PC-3 (cell line): Measurements from ENCODE around the gene KRTAP9-9. TPM values are rescaled to one million over a fixed set of nuclear protein-coding genes. Genes with fewer than 3 reads are reported as not detected.

Source experiments
- ATAC-seq: fragments of 200-7000 bp; cut with Tn5 transposase; 2 replicates; pipeline ENCODE4 v1.9.1; 2020; ENCODE audit warnings: mild to moderate bottlenecking, moderate library complexity
- BruUV-seq: library from RNA; stranded (reverse); fragments of 400-500 nt; replicated peaks from 2 replicates; lab custom pipeline; 2021; lab: Mats Ljungman, UMichigan
- CTCF ChIA-PET: fragments of 300-600 bp; sonication (Branson Sonifier 250); formaldehyde crosslinking; loops from one replicate; lab custom pipeline; 2022; ENCODE audit warnings: antibody characterized with exemption; lab: Charles Lee
- POLR2A ChIA-PET: fragments of 300-600 bp; sonication (Branson Sonifier 250); formaldehyde crosslinking; loops from one replicate; lab custom pipeline; 2022; ENCODE audit warnings: antibody characterized with exemption; ENCODE audit not compliant: unreplicated experiment; lab: Charles Lee
- DNase-seq: peaks from one replicate; pipeline ENCODE4 v3.0.0-alpha.2; 2015
- H2AFZ ChIP-seq: fragments of 300-600 bp; sonication (generic); 2 replicates; pipeline ENCODE4 v1.6.0; 2016; ENCODE audit warnings: antibody characterized with exemption, low read length
- H3F3A ChIP-seq: fragments of 300-600 bp; sonication (generic); one replicate; pipeline ENCODE4 v1.6.0; 2017; ENCODE audit warnings: antibody characterized with exemption, low read length, control low read depth, mild to moderate bottlenecking; ENCODE audit not compliant: unreplicated experiment
- H3K27ac ChIP-seq: fragments of 300-600 bp; sonication (generic); 2 replicates; pipeline ENCODE4 v1.5.1; 2016; ENCODE audit warnings: mild to moderate bottlenecking, low read length
- H3K27me3 ChIP-seq: fragments of 300-600 bp; sonication (generic); 2 replicates; pipeline ENCODE4 v1.6.1; 2016; ENCODE audit warnings: low read length, mixed read lengths
- H3K36me3 ChIP-seq: fragments of 300-600 bp; sonication (generic); 2 replicates; pipeline ENCODE4 v1.6.1; 2016; ENCODE audit warnings: low read depth, mixed run types, low read length, mixed read lengths
- H3K4me1 ChIP-seq: fragments of 300-600 bp; sonication (generic); 2 replicates; pipeline ENCODE4 v1.5.1; 2016; ENCODE audit warnings: low read length; ENCODE audit not compliant: insufficient read depth
- H3K4me2 ChIP-seq: fragments of 300-600 bp; sonication (generic); 2 replicates; pipeline ENCODE4 v1.6.0; 2016; ENCODE audit warnings: low read length
- H3K4me3 ChIP-seq: fragments of 300-600 bp; sonication (generic); 2 replicates; pipeline ENCODE4 v1.5.1; 2016; ENCODE audit warnings: mild to moderate bottlenecking, low read length, mixed read lengths
- H3K79me2 ChIP-seq: fragments of 300-600 bp; sonication (generic); 2 replicates; pipeline ENCODE4 v1.6.1; 2017; ENCODE audit warnings: low read length, mixed read lengths
- H3K9ac ChIP-seq: fragments of 300-600 bp; sonication (generic); 2 replicates; pipeline ENCODE4 v1.6.0; 2016; ENCODE audit warnings: mild to moderate bottlenecking, low read length
- H3K9me2 ChIP-seq: fragments of 300-600 bp; sonication (generic); replicated peaks from 2 replicates; pipeline ENCODE4 v1.6.1; 2016; ENCODE audit warnings: mixed run types, low read length, mixed read lengths
- H3K9me3 ChIP-seq: fragments of 300-600 bp; sonication (generic); 2 replicates; pipeline ENCODE4 v1.6.1; 2016; ENCODE audit warnings: low read length, mixed read lengths
- H4K20me1 ChIP-seq: fragments of 300-600 bp; sonication (generic); 2 replicates; pipeline ENCODE4 v1.6.1; 2016; ENCODE audit warnings: low read length, mixed read lengths
- CTCF ChIP-seq: fragments of 300-600 bp; sonication (generic); conservative IDR thresholded peaks from 2 replicates; pipeline ENCODE4 v1.5.1; 2017; ENCODE audit warnings: antibody characterized with exemption, low read depth, mild to moderate bottlenecking, low read length
- EZH2 ChIP-seq: fragments of 300-600 bp; sonication (generic); IDR thresholded peaks from one replicate; pipeline ENCODE4 v1.6.1; 2017; ENCODE audit warnings: antibody characterized with exemption, mild to moderate bottlenecking, low read length; ENCODE audit not compliant: unreplicated experiment
- EZH2phosphoT487 ChIP-seq: fragments of 300-600 bp; sonication (generic); IDR thresholded peaks from 2 replicates; pipeline ENCODE4 v1.6.1; 2018; ENCODE audit warnings: mild to moderate bottlenecking, antibody characterized with exemption, low read length, borderline replicate concordance
- intact Hi-C: fragments of 100-400 bp; cut with micrococcal nuclease; formaldehyde crosslinking; loops from 2 replicates; pipeline ENCODE4 v1.9.0; 2023
- total RNA-seq: library from RNA; depleted of rRNA; stranded (reverse); fragments of >200 nt; gene quantifications from 2 replicates; pipeline ENCODE4 v1.2.3, GENCODE V29; 2014

KRTAP9-9 gene
- total RNA-seq, 1 experiment from 2014 or later = not detected

GRCh38 chr17:41254861-41255260, 323 bp upstream of the KRTAP9-9 start:
- Histone ChIP-seq H4K20me1 (no peaks in the 10 kb centered on the region), H3K9ac (no peak overlapping the region), H2AFZ (no peak overlapping the region), H3K36me3 (no peaks in the 10 kb centered on the region), H3K9me2 (no peaks in the 10 kb centered on the region), H3K79me2 (no peaks in the 10 kb centered on the region), H3K27me3 (no peaks in the 10 kb centered on the region), H3F3A (no peaks in the 10 kb centered on the region), H3K9me3 (no peaks in the 10 kb centered on the region), H3K27ac (no peak overlapping the region), H3K4me2 (no peak overlapping the region), H3K4me1 (no peaks in the 10 kb centered on the region), H3K4me3 (no peak overlapping the region)
- intact Hi-C loops = no loop called here
- ChIA-PET POLR2A (no interaction called here), CTCF (no interaction called here)
- ATAC-seq (no peak), DNase-seq (no peak)
- no TSS peak for BruUV-seq
- TF ChIP-seq EZH2 (no peak), EZH2phosphoT487 (no peak), CTCF (no peak)

- H3K79me2 ChIP-seq = no peaks in the 10 kb centered on the region
- no peak overlapping the region for H2AFZ ChIP-seq
- H3K4me3 ChIP-seq = no peak overlapping the region
- intact Hi-C loops = no loop called here
- no peak overlapping the region for H3K4me2 ChIP-seq
- no peaks in the 10 kb centered on the region for H3K9me2 ChIP-seq
- H3K4me1 ChIP-seq = no peaks in the 10 kb centered on the region
- DNase-seq (no peak), ATAC-seq (no peak)
- TF ChIP-seq CTCF (no peak), EZH2 (no peak), EZH2phosphoT487 (no peak)
- H3F3A ChIP-seq = no peaks in the 10 kb centered on the region
- no peak overlapping the region for H3K9ac ChIP-seq
- no peaks in the 10 kb centered on the region for H3K36me3 ChIP-seq
- no peak overlapping the region for H3K27ac ChIP-seq
- POLR2A ChIA-PET = no interaction called here
- CTCF ChIA-PET = no interaction called here
- no peaks in the 10 kb centered on the region for H3K9me3 ChIP-seq
- no TSS peak for BruUV-seq
- H4K20me1 ChIP-seq = no peaks in the 10 kb centered on the region
- no peaks in the 10 kb centered on the region for H3K27me3 ChIP-seq
Observed at GRCh38 chr17:41256291-41256685, 1.1 kb downstream of the KRTAP9-9 start.

- no peak for TF ChIP-seq EZH2
- no peak for TF ChIP-seq CTCF
- no peak for TF ChIP-seq EZH2phosphoT487
- Histone ChIP-seq H2AFZ (no peak overlapping the region), H3K4me1 (no peaks in the 10 kb centered on the region), H3F3A (no peaks in the 10 kb centered on the region), H3K27me3 (no peaks in the 10 kb centered on the region), H4K20me1 (no peaks in the 10 kb centered on the region), H3K36me3 (no peaks in the 10 kb centered on the region), H3K9me2 (no peaks in the 10 kb centered on the region), H3K4me3 (no peak overlapping the region), H3K9me3 (no peaks in the 10 kb centered on the region), H3K79me2 (no peaks in the 10 kb centered on the region), H3K4me2 (no peak overlapping the region), H3K9ac (no peak overlapping the region), H3K27ac (no peak overlapping the region)
- intact Hi-C loops = no loop called here
- no peak for DNase-seq
- ChIA-PET POLR2A (no interaction called here), CTCF (no interaction called here)
- BruUV-seq = no TSS peak
- ATAC-seq = no peak
Observed at GRCh38 chr17:41258406-41258805, 3.2 kb downstream of the KRTAP9-9 start.
